Tibial nerve (tissue), 4 donors: ENCODE measurements around the gene PRAC2.

Experiments
- EP300 ChIP-seq, 2 donors: sonication (generic); formaldehyde crosslinking; IDR thresholded peaks; one replicate each; pipeline ENCODE4 v1.6.1; 2017; ENCODE audit warnings: antibody characterized with exemption in 2 of 2, mild to moderate bottlenecking in 1 of 2
- TF ChIP-seq, protein P1 (sequence below), 5 experiments: fragments of 200-600 bp in 3 of 5; fragments of 450-650 bp in 2 of 5; sonication (generic) in 3 of 5; IDR thresholded peaks; one replicate each; pipeline ENCODE4 v1.5.1; 2016 to 2019; ENCODE audit warnings: antibody characterized with exemption in 5 of 5, mild to moderate bottlenecking in 3 of 5, moderate library complexity in 2 of 5

DNA sequence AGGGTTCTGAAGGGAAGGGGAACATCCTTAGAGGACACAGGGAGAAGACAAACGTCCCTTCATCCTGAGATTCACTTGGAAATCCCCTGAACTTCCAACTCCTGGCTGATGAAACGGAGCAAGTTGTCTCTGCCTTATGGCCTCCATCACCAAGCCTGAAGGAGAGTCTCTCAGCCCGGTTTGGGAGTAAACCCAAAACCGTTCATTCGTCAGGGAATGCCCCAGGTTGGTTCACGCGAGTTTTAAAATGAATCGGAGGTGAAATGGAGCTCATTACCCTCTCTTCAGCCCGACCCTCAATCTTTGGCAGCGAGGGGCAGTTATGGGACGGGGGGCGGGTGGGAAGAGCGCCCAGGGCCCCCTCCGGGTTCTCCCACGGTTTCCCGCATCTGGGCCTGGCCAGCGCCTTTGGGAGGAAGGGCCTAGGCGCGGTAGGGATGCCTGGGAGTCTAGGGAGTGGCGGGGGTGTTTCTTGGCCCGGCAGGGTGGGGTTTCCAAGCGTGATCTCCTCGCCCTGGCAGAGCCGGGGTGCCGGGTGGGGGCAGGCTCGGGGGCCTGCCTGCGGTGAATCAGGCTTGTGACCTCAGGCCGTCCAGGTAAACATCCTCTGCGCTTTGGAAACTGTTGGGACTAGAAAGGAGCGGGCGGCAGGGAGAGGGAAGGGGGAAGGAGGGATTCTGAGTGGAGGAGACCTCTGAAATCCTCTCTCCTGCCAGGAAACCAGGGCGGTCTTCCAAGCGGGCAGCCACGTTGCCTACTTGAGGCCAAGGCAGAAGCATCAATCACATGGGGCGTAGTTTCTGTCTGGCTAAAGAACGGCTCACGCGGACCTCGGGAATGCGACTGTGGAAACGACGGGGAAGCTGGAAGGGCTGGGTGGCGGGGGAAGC is 29.7 kb downstream of the PRAC2 start:
- TF ChIP-seq, protein P1, sequence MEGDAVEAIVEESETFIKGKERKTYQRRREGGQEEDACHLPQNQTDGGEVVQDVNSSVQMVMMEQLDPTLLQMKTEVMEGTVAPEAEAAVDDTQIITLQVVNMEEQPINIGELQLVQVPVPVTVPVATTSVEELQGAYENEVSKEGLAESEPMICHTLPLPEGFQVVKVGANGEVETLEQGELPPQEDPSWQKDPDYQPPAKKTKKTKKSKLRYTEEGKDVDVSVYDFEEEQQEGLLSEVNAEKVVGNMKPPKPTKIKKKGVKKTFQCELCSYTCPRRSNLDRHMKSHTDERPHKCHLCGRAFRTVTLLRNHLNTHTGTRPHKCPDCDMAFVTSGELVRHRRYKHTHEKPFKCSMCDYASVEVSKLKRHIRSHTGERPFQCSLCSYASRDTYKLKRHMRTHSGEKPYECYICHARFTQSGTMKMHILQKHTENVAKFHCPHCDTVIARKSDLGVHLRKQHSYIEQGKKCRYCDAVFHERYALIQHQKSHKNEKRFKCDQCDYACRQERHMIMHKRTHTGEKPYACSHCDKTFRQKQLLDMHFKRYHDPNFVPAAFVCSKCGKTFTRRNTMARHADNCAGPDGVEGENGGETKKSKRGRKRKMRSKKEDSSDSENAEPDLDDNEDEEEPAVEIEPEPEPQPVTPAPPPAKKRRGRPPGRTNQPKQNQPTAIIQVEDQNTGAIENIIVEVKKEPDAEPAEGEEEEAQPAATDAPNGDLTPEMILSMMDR (IDR thresholded peaks at IDR 0.05): no peak
- TF ChIP-seq EP300 (IDR thresholded peaks at IDR 0.05): no peak
